CD8-positive, alpha-beta memory T cell (primary cell): ENCODE measurements around the gene PKP1. TPM values are rescaled to one million over a fixed set of nuclear protein-coding genes. Genes with fewer than 3 reads are reported as not detected.

Experiments
- CTCF ChIA-PET: fragments of 350-600 bp; sonication (Branson Sonifier 250); formaldehyde crosslinking; loops from one replicate; lab custom pipeline; 2021; ENCODE audit warnings: antibody characterized with exemption; lab: Charles Lee
- POLR2A ChIA-PET: fragments of 350-600 bp; sonication (Branson Sonifier 250); formaldehyde crosslinking; loops from one replicate; lab custom pipeline; 2021; ENCODE audit warnings: antibody characterized with exemption; lab: Charles Lee
- DNase-seq, 5 donors: peaks; one replicate each; pipeline versions ENCODE4 v3.0.0 to v3.0.0-alpha.2; 2020 to 2022; ENCODE audit warnings: mixed read lengths in 1 of 5
- H3K27ac ChIP-seq: one replicate; pipeline ENCODE4 v1.7.0; 2013; ENCODE audit warnings: low read depth, mild to moderate bottlenecking, low read length, moderate library complexity
- H3K27me3 ChIP-seq: 2 replicates; pipeline ENCODE4 v1.7.0; 2013; ENCODE audit warnings: low read length, mild to moderate bottlenecking; ENCODE audit not compliant: insufficient read depth, poor library complexity, severe bottlenecking
- H3K36me3 ChIP-seq: 2 replicates; pipeline ENCODE4 v1.7.0; 2013; ENCODE audit warnings: mild to moderate bottlenecking, low read length, moderate library complexity; ENCODE audit not compliant: insufficient read depth
- H3K4me1 ChIP-seq: 2 replicates; pipeline ENCODE4 v1.7.0; 2013; ENCODE audit warnings: mild to moderate bottlenecking, low read length, moderate library complexity; ENCODE audit not compliant: insufficient read depth
- H3K4me3 ChIP-seq: 2 replicates; pipeline ENCODE4 v1.7.0; 2013; ENCODE audit warnings: mild to moderate bottlenecking, low read length
- H3K9me3 ChIP-seq: 2 replicates; pipeline ENCODE4 v1.7.0; 2013; ENCODE audit warnings: mild to moderate bottlenecking, low read length
- H3K27ac Mint-ChIP-seq, 8 donors: one replicate each; pipeline ENCODE4 v1.8.0; 2020 to 2021; ENCODE audit warnings: mixed read lengths in 8 of 8, mild to moderate bottlenecking in 6 of 8, inconsistent platforms in 3 of 8, moderate library complexity in 3 of 8
- H3K27me3 Mint-ChIP-seq, 2 donors: one replicate each; pipeline ENCODE4 v1.8.0; 2020 to 2021; ENCODE audit warnings: mixed read lengths in 2 of 2, mild to moderate bottlenecking in 1 of 2, moderate library complexity in 1 of 2
- H3K36me3 Mint-ChIP-seq, 3 donors: one replicate each; pipeline ENCODE4 v1.8.0; 2020 to 2021; ENCODE audit warnings: mixed read lengths in 3 of 3, inconsistent platforms in 1 of 3, mild to moderate bottlenecking in 1 of 3
- H3K4me1 Mint-ChIP-seq, 3 donors: one replicate each; pipeline ENCODE4 v1.8.0; 2020 to 2021; ENCODE audit warnings: mixed read lengths in 3 of 3, inconsistent platforms in 1 of 3, mild to moderate bottlenecking in 1 of 3
- H3K4me3 Mint-ChIP-seq, 7 donors: one replicate each; pipeline ENCODE4 v1.8.0; 2020 to 2021; ENCODE audit warnings: mixed read lengths in 7 of 7, mild to moderate bottlenecking in 6 of 7, moderate library complexity in 4 of 7, inconsistent platforms in 2 of 7
- H3K9me3 Mint-ChIP-seq, 5 donors: one replicate each; pipeline ENCODE4 v1.8.0; 2020 to 2022; ENCODE audit warnings: mixed read lengths in 5 of 5, mild to moderate bottlenecking in 3 of 5, moderate library complexity in 2 of 5, inconsistent platforms in 1 of 5
- polyA plus RNA-seq: library from polyadenylated mRNA; unstranded; fragments of 300-500 nt; fragmentation: Illumina TruSeq; gene quantifications from one replicate; pipeline ENCODE4 v1.2.3, GENCODE V29; 2021
- total RNA-seq, 2 experiments: library from RNA; stranded (reverse); gene quantifications; one replicate each; pipeline ENCODE4 v1.2.3, GENCODE V29; 2021

The PKP1 gene
- total and polyA plus RNA-seq, 3 experiments from 2014 or later = not detected

DNA sequence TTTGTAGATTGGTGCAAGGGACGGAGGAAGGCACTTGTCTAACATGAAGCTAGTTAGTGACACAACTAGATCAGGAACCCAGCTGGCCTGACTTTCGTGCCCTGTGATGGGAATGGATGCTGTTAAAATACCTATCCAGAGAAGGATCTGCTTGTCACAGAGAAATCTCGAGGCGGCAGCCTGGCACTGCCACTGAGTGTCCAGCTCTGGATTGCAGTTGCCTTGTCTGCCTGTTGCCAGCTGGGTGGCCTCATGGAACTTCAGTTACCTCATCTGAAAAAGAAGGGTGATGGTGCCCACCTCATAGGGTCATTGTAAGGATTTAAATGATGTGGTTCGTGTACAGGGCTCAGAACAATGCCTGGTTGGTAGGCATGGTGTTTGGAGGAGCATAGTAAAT lies 2.4 kb upstream of the PKP1 start:
- no peak overlapping the region for H3K4me3 Mint-ChIP-seq
- Histone ChIP-seq H3K4me1 (no peaks in the 10 kb centered on the region), H3K4me3 (no peak overlapping the region), H3K9me3 (no peaks in the 10 kb centered on the region), H3K36me3 (no peaks in the 10 kb centered on the region), H3K27ac (no peak overlapping the region), H3K27me3 (peaks cover 8% of the 10 kb centered on the region)
- peaks cover 12 to 62% of the 10 kb centered on the region in 2 donors for H3K27me3 Mint-ChIP-seq
- H3K4me1 Mint-ChIP-seq = peaks cover 4 to 7% (median 4%) of the 10 kb centered on the region in 3 donors
- H3K9me3 Mint-ChIP-seq = no peaks in the 10 kb centered on the region
- ChIA-PET CTCF (no interaction called here), POLR2A (no interaction called here)
- H3K27ac Mint-ChIP-seq = no peak overlapping the region
- H3K36me3 Mint-ChIP-seq = no peaks in the 10 kb centered on the region
- DNase-seq = no peak

DNA sequence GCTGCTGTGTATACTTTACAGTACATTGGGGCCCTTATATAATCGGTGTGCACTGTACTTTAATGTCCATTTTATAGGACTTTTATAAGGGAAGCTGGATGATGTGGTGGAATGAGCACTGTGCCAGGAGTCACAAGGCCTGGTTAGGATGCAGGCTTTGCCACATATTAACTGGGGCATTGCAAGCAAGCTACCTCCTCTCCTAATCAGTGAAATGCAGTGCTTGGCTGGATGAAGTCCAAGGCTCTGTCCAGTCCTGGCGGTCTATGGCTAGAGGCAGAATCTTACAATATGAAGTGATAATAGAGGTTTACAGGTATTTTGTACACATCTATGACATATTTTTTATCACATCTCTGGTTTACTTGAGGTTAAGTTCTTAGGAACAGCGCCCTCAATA lies 1.7 kb upstream of the PKP1 start:
- CTCF ChIA-PET = no interaction called here
- H3K36me3 Mint-ChIP-seq = no peaks in the 10 kb centered on the region
- H3K27me3 Mint-ChIP-seq = peaks cover 13 to 59% of the 10 kb centered on the region in 2 donors

DNA sequence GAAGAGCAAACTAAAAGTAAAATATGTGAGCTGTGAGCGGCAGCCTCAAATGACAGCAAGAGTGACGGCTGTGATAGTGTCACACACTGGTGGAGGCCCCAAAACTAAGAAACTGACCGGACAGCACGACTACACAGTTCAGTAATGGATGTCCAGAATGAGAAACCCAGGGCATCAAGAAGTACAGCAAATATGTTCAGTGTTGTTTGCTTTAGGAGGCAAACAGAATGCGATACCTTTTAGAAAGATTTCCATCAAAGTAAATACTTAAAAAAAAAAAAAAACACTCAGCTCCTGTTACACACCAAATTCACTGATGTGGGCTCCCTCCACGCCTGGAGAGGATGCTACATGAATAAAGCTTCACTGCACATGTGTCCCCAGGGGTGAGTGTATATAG lies 1.1 kb upstream of the PKP1 start:
- no peak overlapping the region for H3K4me3 ChIP-seq
- ChIA-PET POLR2A (no interaction called here), CTCF (interaction anchor here (0.6 kb wide), 1 partner anchor 106 kb away, joined by 3 read pairs; no protein-coding TSS in a partner anchor)
- no peaks in the 10 kb centered on the region for H3K9me3 ChIP-seq
- Mint-ChIP-seq H3K9me3 (no peaks in the 10 kb centered on the region), H3K36me3 (no peaks in the 10 kb centered on the region), H3K27ac (peak overlapping the region in 1 of 8 donors; percentile 58), H3K4me3 (no peak overlapping the region), H3K27me3 (peaks cover 17 to 59% of the 10 kb centered on the region in 2 donors), H3K4me1 (peaks cover 4 to 7% (median 4%) of the 10 kb centered on the region in 3 donors)
- DNase-seq = no peak
- peaks cover 8% of the 10 kb centered on the region for H3K27me3 ChIP-seq
- no peaks in the 10 kb centered on the region for H3K4me1 ChIP-seq
- no peaks in the 10 kb centered on the region for H3K36me3 ChIP-seq
- no peak overlapping the region for H3K27ac ChIP-seq

More for the DNA sequence above, 1.7 kb upstream of the PKP1 start:
- no peak for DNase-seq
- Histone ChIP-seq H3K27me3 (peaks cover 8% of the 10 kb centered on the region), H3K27ac (no peak overlapping the region), H3K4me1 (no peaks in the 10 kb centered on the region), H3K36me3 (no peaks in the 10 kb centered on the region), H3K9me3 (no peaks in the 10 kb centered on the region), H3K4me3 (no peak overlapping the region)
- Mint-ChIP-seq H3K27ac (no peak overlapping the region), H3K4me1 (peaks cover 4 to 7% (median 4%) of the 10 kb centered on the region in 3 donors), H3K9me3 (no peaks in the 10 kb centered on the region), H3K4me3 (no peak overlapping the region)
- POLR2A ChIA-PET = no interaction called here

DNA sequence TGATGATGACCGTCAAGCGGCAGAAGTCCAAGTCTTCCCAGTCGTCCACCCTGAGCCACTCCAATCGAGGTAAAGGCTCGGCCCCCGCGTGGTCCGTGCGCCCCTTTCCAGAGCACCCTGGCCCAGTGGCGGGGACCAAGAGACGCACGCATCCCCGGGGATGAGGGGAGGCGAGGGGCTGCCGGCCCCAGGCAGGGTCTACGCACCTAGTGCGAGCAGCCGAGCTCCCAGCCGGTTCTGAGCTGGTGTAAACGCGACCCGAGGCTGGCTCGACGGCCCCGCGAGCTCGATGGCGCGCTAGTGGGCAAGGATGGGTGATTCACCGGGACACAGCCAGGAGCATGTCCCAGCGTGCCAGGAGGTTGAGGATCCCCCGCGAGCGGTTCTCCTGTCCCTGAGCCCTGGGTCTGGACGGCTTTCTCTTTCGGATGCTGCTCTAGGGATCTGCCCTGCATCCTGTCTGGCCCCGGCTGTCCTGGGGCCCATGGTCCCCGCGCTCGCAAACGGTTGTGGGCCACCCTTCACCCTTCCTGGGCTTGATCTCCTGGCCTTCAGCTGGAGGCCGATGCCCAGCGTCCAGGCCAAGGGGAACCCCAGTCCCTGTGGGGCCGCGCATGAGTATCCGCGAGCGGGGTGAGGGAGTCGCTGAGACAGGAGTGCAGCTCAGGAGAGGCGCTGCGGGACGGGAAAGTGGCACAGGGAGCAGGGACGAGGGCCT lies 689 bp downstream of the PKP1 start:
- H3K4me1 Mint-ChIP-seq = peaks cover 4 to 7% (median 4%) of the 10 kb centered on the region in 3 donors
- Histone ChIP-seq H3K9me3 (no peaks in the 10 kb centered on the region), H3K36me3 (no peaks in the 10 kb centered on the region), H3K4me3 (no peak overlapping the region), H3K4me1 (no peaks in the 10 kb centered on the region), H3K27ac (no peak overlapping the region), H3K27me3 (peaks cover 12% of the 10 kb centered on the region)
- DNase-seq = no peak
- no peaks in the 10 kb centered on the region for H3K9me3 Mint-ChIP-seq
- H3K36me3 Mint-ChIP-seq = no peaks in the 10 kb centered on the region
- ChIA-PET POLR2A (no interaction called here), CTCF (no interaction called here)
- H3K27ac Mint-ChIP-seq = no peak overlapping the region
- no peak overlapping the region for H3K4me3 Mint-ChIP-seq
- H3K27me3 Mint-ChIP-seq = peaks cover 23 to 56% of the 10 kb centered on the region in 2 donors

DNA sequence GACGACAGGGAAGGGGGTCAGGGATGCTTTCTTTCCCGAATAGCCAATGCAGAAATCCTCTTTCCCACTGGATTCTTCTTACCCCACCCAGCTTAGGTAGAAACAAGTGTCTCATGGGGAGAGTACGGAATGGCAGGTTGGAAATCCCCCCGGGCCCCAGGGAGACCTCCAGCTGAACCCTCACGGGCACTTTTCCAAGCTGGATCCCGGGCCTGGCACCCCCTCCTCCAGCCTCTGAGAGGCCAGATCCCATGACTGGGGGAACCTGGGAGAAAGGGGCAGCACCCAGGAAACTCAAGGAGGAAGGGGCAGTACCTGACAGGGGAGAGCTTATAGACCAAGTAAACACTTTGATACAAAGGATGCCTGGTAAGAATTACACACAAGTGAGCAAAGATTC lies 1.3 kb downstream of the PKP1 start:
- no peak overlapping the region for H3K4me3 ChIP-seq
- CTCF ChIA-PET = no interaction called here
- H3K9me3 ChIP-seq = no peaks in the 10 kb centered on the region
- H3K9me3 Mint-ChIP-seq = no peaks in the 10 kb centered on the region
- H3K27me3 ChIP-seq = peaks cover 12% of the 10 kb centered on the region
- peaks cover 4 to 7% (median 4%) of the 10 kb centered on the region in 3 donors for H3K4me1 Mint-ChIP-seq
- H3K4me3 Mint-ChIP-seq = no peak overlapping the region
- no peaks in the 10 kb centered on the region for H3K36me3 ChIP-seq
- DNase-seq = no peak
- no peak overlapping the region for H3K27ac ChIP-seq
- no peak overlapping the region for H3K27ac Mint-ChIP-seq
- POLR2A ChIA-PET = no interaction called here
- H3K36me3 Mint-ChIP-seq = no peaks in the 10 kb centered on the region
- peaks cover 26 to 57% of the 10 kb centered on the region in 2 donors for H3K27me3 Mint-ChIP-seq
- H3K4me1 ChIP-seq = no peaks in the 10 kb centered on the region

DNA sequence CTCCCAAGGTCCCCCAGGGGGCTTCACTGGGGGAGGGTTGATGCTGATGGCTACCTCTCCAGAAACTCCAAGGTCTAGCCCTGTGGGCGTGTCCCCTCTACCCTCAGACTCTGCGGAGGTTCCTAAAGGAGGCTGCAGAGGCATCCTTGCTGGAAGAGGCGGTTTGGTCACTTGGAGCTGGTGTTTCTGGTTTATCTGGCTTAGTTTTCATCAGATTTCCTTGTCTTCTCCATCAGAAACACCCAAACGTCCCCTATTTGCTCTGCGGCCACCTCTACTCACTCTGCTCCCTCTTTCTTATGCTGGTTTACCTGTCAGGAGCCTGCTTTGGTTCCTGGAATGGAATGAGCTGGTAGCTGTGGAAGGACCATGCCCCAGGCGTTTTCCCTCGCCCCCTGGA lies 2.5 kb downstream of the PKP1 start:
- H3K9me3 Mint-ChIP-seq = no peaks in the 10 kb centered on the region
- ChIA-PET POLR2A (no interaction called here), CTCF (no interaction called here)
- H3K4me3 Mint-ChIP-seq = peak overlapping the region in 1 of 7 donors; percentile 68
- H3K9me3 ChIP-seq = no peaks in the 10 kb centered on the region
- no peak overlapping the region for H3K27ac Mint-ChIP-seq
- DNase-seq = no peak
- H3K27me3 ChIP-seq = peaks cover 12% of the 10 kb centered on the region
- peaks cover 26 to 61% of the 10 kb centered on the region in 2 donors for H3K27me3 Mint-ChIP-seq
- no peak overlapping the region for H3K4me3 ChIP-seq
- H3K36me3 Mint-ChIP-seq = no peaks in the 10 kb centered on the region
- H3K27ac ChIP-seq = no peak overlapping the region
- H3K36me3 ChIP-seq = no peaks in the 10 kb centered on the region
- no peaks in the 10 kb centered on the region for H3K4me1 ChIP-seq
- H3K4me1 Mint-ChIP-seq = peaks cover 4 to 7% (median 4%) of the 10 kb centered on the region in 3 donors

DNA sequence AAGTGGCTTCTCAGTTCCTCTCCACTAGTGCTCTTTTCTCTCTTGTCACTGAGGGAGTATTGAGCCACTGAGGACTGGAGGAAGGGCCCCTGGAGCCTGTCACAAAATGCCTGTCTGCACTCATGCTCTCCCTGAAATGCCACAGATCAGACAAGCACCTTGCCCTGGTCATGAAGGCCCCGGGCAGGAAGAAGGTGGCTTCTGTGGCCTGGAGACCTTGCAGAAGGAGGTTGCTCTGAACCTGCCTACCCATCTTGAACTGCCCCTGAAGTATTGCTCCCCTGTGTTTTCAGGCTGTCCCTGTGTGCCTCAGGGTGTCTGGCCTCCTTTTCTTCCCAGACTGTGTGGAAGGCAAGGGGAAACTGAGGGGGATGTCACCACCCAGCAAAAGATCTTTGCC lies 3.1 kb downstream of the PKP1 start:
- Histone ChIP-seq H3K4me3 (no peak overlapping the region), H3K27me3 (peaks cover 12% of the 10 kb centered on the region), H3K36me3 (no peaks in the 10 kb centered on the region), H3K27ac (no peak overlapping the region), H3K9me3 (no peaks in the 10 kb centered on the region), H3K4me1 (no peaks in the 10 kb centered on the region)
- Mint-ChIP-seq H3K9me3 (no peaks in the 10 kb centered on the region), H3K36me3 (no peaks in the 10 kb centered on the region), H3K4me3 (no peak overlapping the region), H3K4me1 (peaks cover 4 to 7% (median 4%) of the 10 kb centered on the region in 3 donors), H3K27me3 (peaks cover 26 to 57% of the 10 kb centered on the region in 2 donors), H3K27ac (no peak overlapping the region)
- DNase-seq = no peak
- ChIA-PET POLR2A (no interaction called here), CTCF (no interaction called here)

DNA sequence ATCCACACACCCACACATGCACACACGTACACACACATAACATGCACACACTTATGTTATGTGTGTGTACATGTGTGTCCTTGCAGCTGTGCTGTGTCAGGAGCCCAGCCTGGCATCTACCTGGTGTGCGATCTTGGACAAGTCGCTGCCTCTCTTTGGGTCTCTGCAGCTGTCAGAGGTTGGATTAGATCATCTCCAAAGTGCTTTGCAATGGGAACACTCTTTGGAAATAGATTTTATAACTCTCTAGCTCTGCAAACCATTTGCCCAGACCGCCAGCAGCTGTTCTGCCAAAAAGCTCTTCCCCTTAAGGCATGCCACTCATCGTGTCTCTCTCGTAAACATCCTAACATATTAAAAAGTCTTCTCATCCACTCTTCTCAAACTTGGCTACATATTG lies 4.7 kb downstream of the PKP1 start:
- H3K27me3 ChIP-seq = peaks cover 7% of the 10 kb centered on the region
- Mint-ChIP-seq H3K9me3 (no peaks in the 10 kb centered on the region), H3K4me3 (no peak overlapping the region), H3K27me3 (peaks cover 22 to 50% of the 10 kb centered on the region in 2 donors), H3K36me3 (no peaks in the 10 kb centered on the region), H3K27ac (no peak overlapping the region), H3K4me1 (peaks cover 3 to 5% (median 3%) of the 10 kb centered on the region in 3 donors)
- H3K9me3 ChIP-seq = no peaks in the 10 kb centered on the region
- CTCF ChIA-PET = no interaction called here
- H3K27ac ChIP-seq = no peak overlapping the region
- H3K4me3 ChIP-seq = no peak overlapping the region
- no peaks in the 10 kb centered on the region for H3K36me3 ChIP-seq
- no peaks in the 10 kb centered on the region for H3K4me1 ChIP-seq
- DNase-seq = no peak
- POLR2A ChIA-PET = no interaction called here
